ENCODE data around the gene EGFR.

DNA sequence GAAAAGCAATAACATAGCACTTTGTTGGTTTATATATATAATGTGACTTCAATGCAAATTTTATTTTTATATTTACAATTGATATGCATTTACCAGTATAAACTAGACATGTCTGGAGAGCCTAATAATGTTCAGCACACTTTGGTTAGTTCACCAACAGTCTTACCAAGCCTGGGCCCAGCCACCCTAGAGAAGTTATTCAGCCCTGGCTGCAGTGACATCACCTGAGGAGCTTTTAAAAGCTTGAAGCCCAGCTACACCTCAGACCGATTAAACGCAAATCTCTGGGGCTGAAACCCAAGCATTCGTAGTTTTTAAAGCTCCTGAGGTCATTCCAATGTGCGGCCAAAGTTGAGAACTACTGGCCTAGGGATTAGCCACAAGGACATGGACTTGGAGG, 191.4 kb downstream of the EGFR start:
- no peak for TF ChIP-seq POLR2A (IDR thresholded peaks at IDR 0.05; ENCODE audit: extremely low read depth, insufficient read length)
- TF ChIP-seq, protein P1, sequence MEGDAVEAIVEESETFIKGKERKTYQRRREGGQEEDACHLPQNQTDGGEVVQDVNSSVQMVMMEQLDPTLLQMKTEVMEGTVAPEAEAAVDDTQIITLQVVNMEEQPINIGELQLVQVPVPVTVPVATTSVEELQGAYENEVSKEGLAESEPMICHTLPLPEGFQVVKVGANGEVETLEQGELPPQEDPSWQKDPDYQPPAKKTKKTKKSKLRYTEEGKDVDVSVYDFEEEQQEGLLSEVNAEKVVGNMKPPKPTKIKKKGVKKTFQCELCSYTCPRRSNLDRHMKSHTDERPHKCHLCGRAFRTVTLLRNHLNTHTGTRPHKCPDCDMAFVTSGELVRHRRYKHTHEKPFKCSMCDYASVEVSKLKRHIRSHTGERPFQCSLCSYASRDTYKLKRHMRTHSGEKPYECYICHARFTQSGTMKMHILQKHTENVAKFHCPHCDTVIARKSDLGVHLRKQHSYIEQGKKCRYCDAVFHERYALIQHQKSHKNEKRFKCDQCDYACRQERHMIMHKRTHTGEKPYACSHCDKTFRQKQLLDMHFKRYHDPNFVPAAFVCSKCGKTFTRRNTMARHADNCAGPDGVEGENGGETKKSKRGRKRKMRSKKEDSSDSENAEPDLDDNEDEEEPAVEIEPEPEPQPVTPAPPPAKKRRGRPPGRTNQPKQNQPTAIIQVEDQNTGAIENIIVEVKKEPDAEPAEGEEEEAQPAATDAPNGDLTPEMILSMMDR (IDR thresholded peaks at IDR 0.05; ENCODE audit: low read depth, low read length) = no peak
- TF ChIP-seq, protein P2, sequence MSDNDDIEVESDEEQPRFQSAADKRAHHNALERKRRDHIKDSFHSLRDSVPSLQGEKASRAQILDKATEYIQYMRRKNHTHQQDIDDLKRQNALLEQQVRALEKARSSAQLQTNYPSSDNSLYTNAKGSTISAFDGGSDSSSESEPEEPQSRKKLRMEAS (IDR thresholded peaks at IDR 0.05; ENCODE audit: low read depth, low read length) = no peak
